Measurements from ENCODE around the gene CSF2RB.

CSF2RB gene

DNA sequence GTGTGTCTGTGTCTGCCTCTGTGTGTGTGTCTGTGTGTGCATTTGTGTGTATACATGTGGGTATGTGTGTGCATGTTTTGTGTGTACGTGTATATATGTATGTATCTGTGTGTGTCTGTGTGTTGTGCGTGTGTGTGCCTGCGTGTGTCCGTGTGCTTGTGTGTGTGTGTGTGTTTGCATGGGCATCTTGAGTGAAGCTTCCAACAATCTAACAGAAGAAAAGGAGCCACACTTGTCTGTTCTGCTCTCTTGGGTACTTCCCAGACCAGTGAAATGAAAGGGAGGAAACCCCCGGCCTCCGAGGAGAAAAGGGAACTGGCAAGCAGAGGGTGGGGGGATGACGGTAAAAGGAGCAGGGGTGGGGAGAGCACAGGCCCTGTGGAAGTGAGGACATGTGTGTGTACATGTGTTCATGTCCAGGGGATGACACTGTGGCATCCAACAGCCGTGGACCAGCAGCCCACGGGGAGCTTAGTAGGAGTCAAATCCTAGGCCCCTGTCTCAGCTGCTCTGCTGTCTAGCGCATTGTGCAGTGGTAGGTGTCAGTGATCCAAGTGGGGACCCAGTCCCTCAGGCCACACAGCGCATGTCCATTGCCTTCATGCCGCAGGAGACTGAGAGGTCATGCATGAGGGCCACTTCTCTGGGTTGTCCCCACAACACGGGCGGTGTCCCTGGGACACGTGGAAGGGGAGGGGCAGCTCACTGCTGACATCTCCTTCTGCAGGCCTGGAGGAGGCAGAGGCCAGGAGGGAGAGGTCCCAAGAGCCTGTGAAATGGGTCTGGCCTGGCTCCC, 8.1 kb downstream of the CSF2RB start:
- no peak for DNase-seq (ENCODE audit: low spot score)

DNA sequence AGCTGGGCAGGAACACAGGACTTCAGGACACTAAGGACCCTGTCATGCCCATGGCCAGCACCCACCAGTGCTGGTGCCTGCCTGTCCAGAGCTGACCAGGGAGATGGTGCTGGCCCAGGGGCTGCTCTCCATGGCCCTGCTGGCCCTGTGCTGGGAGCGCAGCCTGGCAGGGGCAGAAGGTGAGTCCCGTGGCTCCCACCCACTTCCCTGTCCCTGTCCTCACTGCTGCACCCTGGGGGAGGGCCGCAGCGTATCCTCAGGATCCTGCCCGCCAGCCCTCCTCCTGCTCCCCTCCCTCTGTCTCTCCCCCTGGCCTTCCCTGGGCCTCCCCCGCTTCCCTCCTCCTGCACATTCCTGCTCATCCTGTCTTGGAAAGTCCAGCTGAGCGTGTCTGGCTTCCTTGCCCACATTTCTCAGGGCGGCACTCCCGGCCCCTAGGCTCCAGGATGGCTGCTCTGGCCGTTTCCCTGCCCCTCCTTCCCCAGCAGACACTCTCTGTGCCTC, 8.7 kb downstream of the CSF2RB start:
- no peak for DNase-seq (ENCODE audit: low spot score)

DNA sequence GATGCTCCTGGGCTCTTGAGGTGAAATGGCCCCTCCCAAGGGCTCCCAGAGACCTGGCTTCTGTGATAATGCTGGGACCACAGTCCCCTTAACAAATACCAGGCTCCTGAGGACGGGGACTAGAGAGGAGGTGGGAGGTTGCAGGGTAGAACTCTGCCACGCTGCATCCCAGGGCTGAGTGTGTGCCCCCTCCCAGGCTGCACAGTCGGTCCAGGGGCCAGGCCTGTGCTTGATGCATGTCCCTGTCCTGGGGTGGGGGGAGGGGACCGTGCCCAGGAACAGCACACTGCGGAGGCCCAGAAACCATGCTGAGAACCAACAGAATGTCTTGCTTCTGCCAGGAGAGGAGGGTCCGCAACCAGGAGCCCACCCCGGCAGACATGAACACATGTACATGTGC, 9.3 kb downstream of the CSF2RB start:
- no peak for DNase-seq (ENCODE audit: low spot score)

DNA sequence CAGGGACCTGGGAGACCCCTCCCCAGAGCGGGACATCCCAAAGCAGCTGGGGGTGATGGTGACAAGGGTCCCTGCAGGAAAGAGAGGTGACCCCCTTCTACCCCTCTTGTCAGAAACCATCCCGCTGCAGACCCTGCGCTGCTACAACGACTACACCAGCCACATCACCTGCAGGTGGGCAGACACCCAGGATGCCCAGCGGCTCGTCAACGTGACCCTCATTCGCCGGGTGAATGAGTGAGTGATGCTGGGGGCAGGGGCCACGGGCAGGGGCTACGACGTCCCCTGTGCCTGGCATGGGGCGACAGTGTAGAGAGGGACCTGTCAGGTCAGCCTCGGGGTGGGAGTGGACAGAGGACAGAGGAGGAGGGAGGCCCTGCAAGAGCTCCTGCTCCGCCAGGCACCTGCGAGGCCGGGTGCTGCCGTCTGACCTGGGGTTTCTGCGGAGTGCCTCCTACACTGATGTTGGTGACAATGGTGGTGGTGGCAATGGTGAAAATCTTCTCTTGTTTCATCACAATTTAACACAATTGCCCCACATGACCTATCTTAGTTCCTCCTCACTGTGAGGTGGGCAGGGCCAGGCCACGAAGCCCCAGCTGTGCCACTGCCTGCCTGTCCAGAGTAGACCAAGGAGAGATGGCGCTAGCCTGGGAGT, 9.8 kb downstream of the CSF2RB start:
- DNase-seq (ENCODE audit: low spot score), result no peak

DNA sequence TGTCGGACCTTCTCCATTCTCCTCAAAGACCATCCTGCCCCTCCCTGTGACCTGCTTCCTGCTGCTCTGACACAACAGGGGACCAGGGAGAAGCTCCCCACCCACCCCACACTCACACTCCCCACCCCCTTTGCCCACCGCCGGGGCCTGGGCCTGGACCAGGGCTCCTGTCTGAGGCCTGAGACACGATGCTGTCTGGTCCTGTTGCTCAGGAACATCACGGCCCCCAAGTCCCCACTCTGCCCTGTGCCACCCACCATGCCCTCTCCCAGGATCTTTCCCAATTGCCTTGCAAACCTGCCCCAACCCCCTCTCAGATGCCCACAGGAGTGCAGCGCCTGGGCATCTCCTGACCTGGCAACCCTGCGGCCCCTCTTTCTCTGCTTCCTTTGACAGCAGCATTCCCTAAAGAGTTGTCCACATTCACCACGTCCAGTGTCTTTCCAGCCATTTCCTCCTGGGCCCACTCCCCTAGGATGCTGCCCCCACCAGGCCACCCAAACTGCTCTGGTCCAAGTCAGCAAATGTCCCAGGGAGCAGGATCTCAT, 10.8 kb downstream of the CSF2RB start:
- DNase-seq (ENCODE audit: low spot score), result no peak

DNA sequence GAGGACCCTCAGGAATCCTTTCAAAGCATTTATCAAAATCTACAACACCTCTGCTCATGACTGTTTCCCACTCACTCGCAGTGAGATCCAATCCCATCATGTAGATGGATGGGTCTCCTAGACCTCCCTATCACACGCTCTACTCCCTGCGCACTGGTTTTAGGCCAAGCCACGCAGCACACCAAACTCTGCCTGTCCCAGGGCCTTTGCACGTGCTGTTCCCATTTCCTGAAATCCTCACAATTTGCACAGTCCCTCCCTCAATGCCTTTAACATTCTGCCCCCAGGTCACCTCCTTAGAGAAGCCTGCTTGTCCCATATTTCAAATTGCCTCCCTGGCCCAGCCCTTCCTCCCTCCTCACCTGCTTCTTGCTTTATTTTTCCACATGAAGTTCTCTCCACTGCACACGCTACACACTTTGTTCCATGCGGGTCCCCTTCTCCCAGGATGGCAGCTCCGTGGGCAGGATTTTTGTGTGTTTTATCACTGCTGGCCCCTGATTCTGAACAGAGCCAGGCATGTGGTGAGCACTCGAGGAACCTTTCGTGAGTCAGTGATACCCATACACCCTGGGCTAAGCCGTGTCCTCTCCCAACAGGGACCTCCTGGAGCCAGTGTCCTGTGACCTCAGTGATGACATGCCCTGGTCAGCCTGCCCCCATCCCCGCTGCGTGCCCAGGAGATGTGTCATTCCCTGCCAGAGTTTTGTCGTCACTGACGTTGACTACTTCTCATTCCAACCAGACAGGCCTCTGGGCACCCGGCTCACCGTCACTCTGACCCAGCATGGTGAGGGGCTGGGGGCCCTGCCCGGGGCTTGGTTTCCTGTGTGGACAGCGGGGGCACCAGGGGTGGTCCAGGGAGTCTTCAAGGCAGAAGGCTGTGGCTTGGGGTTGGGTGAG, 12.2 kb downstream of the CSF2RB start:
- DNase-seq (ENCODE audit: low spot score), result no peak

DNA sequence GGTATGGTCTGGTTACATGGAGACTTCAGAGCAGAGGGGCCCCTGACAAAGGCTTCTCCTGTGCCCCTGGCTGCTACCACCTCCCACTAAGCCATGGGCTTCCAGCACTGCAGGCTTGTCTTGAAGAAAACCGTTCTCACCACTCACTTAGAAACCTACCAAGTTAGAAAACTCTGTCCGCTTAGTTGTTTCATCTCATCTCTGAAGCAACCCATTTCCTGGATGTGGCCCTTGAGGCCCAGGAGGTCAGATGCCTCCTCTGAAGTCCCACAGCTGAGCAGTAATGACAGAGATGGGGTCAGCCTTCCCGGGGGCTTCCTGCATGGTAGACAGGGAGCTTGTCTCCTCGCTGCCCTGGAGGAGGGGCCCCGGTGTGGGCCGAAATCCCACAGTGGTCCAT, 12.9 kb downstream of the CSF2RB start:
- DNase-seq (ENCODE audit: low spot score), result no peak

DNA sequence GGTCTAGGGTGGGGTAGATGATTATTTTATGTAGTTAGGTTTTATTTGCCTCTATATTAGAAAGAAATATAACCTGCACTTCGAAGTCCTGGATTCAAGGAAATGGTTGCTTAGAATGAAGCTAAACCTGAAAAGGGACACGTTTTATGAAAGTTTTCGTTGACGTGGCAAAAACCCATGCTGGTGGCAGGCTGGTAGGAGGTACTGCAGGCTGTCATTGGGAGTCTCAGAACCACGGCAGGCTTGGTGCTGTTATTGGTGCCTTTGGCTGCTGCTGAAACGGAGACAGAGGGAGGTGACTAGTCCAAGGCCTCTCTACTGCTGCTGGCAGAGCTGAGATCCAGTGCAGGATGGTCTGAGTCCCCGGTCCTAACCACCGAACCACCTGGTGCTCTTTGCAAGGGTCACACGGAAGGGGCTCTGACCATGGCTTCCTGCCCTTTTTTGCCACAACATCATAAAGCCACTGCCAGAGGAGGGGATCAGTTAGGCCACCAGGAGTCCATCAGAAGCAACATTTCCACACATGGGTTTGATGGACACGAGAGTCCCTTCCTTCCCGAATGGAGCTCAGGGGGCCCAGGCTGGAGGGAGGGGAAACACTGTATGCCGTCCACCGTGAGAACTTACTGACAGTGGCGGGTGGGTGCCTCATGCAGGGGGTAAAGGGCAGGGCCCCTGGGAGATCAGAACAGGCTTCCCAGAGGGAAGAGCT, 13.4 kb downstream of the CSF2RB start:
- no peak for DNase-seq (ENCODE audit: low spot score)

DNA sequence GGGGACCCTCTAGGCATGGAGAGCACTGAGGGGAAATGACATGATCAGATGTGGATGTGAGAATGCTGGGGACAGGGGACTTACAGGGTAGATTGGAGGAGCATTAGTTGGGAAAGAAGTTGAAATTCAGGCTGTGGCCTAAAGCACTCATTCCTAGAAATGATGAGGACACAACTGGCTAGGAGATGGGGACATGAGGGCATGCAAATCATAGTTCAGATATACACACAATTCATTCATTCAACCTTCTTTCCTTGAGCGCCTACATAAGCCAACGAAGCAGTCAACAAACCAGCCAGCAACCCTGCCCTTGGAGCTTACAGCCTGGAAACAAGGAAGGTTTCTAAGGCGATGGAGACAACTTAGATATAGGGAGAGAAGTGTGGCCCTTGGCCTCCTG, 14.2 kb downstream of the CSF2RB start:
- DNase-seq (ENCODE audit: low spot score), result no peak

DNA sequence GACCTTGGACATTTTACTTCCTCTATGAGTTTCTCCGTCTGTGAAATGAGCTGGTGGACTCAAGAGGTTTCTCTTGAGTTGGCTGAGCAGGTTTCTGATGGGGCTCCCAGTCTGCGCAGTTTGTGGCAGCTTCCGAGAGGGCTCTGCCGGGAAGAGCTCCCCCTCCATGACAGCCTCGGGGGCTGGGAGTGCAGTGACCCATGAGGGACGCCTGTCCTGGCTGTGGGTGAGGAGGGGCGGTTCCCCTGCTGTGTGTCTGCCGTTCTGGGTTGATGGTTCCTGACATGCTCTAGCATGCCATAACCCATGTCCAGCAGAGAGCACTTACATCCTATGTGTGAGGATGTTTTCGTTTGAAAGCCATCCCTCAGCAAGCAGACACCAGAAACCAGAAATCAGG, 14.8 kb downstream of the CSF2RB start:
- DNase-seq (ENCODE audit: low spot score), result no peak

DNA sequence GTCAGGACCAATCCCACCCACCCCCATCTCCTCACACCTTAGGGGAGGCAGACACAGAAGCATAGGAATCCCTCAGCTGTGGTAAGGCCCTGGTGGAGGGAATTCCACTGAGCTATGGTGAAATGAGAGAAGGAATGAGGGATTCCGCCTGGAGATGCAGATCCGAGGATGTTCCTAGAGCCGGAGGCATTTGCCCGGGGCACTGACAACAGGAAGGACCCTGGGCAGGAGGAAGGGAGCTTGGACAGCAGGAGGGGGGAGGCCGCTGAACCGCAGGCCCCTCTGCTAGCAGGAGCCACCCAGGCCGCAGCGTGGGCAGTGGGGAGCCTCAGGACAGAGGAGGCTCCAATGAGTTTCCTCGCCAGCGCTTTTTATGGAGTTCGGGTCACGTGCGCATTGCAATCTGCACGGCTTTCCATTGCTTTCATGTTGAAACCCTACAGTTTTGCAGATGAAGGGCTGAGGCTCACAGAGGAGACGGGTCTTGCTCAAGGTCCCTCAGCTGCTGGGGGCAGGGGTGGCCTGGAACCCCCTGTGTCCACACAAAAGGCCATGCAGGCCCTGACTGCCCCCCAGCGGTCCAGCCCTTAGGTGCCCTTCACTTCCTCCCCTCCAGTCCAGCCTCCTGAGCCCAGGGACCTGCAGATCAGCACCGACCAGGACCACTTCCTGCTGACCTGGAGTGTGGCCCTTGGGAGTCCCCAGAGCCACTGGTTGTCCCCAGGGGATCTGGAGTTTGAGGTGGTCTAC, 15.5 kb downstream of the CSF2RB start:
- DNase-seq (ENCODE audit: low spot score), result no peak

DNA sequence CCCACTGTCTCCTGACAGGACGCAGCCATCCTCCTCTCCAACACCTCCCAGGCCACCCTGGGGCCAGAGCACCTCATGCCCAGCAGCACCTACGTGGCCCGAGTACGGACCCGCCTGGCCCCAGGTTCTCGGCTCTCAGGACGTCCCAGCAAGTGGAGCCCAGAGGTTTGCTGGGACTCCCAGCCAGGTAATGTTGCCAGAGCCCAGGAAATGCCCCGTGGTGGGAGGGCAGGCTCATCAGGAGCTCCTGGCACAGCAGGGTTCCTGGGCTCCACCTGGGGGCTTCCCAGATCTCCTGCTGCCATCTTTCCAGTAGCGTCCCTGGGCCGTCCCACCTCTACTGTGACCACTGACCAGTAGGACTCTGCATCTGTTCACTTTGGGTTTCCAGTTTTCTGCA, 16.2 kb downstream of the CSF2RB start:
- no peak for DNase-seq (ENCODE audit: low spot score)

DNA sequence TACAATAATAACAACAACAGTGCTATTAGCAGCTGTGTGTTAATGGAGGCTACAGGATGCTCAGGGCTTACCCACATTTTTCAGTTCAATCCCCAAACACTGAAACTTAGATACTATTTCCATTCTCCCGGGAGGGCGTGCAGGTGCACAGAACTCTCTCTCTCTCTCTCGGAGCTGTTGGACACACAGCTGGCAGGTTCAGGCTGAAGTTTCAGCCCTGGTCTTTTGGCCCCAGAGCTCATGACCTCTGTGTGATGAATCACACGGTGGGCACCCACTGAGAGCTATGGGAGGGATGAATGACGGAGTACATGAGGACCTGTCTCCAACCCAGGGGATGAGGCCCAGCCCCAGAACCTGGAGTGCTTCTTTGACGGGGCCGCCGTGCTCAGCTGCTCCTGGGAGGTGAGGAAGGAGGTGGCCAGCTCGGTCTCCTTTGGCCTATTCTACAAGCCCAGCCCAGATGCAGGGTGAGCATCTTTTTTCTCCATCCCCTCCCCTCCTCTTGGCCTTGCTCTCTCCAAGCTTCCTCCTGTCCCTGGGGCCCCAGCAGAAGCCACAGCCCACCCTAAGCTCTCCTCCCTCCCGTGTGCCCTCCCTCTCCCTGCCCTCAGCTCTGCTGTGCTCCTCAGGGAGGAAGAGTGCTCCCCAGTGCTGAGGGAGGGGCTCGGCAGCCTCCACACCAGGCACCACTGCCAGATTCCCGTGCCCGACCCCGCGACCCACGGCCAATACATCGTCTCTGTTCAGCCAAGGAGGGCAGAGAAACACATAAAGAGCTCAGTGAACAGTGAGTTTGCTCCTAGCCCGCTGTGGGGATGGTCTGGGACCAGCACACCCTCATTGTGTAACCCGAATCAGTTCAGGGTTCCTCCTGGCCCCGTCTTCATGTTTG, 16.9 kb downstream of the CSF2RB start:
- no peak for DNase-seq (ENCODE audit: low spot score)

DNA sequence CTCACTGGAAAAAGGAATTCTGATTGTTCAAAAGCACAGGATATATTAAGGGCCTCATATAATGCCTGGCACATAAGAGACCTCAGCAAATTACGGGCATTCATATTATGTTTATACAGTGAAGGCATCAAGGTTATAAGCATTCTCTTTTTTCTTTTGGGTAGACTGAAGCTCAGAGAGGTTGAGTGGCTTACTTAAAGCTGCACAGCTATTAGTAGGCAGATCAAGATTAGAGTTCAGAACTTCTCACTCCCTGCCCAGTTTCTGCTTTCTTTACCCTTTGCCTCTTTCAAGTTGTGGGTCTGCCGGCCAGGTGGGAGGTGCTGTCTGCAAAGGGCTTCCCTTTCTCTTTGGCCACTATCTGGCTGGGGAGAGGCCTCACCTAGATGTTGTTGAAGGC, 18.0 kb downstream of the CSF2RB start:
- no peak for DNase-seq (ENCODE audit: low spot score)

DNA sequence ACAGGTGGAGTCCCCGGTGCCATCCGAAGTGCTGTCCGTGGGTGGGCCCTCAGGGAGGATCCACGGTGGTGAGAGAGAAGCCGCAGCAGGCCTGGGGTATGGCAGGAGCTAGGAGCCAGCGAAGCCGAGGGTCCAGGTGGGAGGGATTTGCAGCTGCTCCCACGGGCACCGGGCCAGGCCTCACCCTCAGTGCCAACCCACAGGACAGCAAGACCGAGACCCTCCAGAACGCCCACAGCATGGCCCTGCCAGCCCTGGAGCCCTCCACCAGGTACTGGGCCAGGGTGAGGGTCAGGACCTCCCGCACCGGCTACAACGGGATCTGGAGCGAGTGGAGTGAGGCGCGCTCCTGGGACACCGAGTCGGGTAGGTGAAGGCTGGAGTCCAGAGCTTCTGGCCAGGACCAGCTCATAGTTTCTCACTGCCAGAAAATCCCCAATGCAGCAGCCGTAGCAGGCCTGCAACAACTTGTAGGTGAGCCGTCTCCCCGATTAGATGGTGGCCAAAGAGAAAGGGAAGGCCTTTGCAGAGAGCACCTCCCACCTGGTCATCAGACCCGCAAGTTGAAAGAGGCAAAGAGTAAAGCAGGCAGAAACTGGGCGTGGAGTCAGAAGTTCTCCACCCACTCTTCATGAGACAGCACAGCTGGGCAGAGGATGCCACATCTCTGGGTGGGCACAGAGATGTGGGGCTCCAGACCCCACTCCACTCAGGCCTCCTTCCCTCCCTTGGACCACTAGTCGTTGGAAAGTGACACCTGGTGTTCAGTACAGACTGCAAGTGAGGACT, 20.4 kb downstream of the CSF2RB start:
- DNase-seq (ENCODE audit: low spot score), result no peak

DNA sequence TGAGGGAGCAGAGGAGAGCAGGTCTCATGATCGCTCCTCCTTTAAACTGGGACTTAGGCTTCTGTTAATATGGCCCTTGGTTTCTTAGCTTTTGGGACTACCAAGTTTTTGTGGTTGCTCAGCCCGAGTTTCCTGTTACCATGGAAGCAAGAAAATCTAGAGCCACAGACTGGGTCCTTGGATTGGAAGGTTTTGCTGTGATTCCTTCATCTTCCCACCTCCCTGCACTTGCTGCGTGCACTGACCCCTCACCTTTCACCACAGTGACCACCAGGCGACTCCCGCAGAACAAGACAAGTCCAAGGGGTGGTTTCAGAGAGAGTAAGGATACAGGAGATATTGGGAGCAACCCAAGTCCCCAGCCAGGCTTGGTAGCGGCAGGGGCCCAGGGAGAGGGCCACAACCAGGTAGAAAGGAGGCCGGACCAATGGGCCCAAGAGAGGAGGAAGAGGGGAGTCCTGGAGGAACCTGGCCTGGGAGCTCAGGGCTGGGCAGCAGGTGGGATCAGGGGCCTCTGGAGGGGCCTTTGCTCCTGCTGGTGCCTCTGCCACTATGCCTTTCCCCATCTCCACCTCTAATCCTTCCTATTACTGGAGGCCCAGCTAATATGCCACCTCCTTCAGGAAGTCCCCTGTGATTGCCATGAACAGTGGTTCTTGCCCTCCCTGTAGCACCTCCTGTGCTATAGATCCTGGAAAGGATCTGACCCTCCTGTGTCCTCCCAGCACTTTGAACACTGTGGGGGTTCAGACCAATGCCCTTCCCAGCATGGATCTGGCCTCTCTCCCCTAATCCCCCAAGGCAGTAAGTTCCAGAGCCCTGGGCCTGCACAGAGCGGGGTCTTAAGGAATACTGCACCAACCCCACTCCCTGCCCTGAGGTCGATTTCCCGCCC, 21.2 kb downstream of the CSF2RB start:
- DNase-seq (ENCODE audit: low spot score), result no peak

DNA sequence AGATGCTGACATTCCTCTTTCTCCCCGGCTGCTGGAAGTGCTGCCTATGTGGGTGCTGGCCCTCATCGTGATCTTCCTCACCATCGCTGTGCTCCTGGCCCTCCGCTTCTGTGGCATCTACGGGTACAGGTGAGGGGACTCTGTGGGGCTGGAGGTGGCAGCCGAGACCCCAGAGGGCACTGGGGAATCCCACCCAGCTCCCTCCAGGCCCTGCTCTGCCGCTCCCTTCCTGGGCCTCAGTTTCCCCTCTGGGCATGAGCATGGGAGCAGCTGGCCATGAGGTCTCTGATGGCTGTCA, 21.8 kb downstream of the CSF2RB start:
- no peak for DNase-seq (ENCODE audit: low spot score)

DNA sequence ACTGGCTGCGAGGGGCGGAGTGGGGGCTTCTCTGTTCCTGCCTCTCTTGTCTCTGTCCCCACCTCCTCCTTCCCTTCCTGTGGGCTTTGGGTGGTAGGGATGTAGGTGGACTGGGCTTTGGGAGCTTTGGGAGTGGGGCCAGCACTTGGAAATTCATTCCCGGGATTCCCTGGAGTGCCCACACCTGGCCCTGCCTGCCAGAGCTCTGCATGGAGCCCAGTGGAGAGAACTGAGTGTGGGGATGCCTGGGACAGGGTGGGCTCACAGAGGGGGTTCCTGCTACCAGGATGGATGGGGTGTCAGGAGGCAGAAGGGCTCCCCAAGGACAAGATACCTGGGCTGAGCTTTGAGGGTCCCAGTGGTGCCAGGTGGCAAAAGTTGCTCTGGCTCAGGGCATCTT, 22.3 kb downstream of the CSF2RB start:
- no peak for DNase-seq (ENCODE audit: low spot score)

All from CD4-positive, alpha-beta T cell treated with Interleukin-2 at 100 ng/mL for 4 hours (primary cell).